ENCODE results near the gene INTS11.

- TF ChIP-seq POLR2A (IDR thresholded peaks at IDR 0.05): no peak
- TF ChIP-seq CTCF (IDR thresholded peaks at IDR 0.05 in 8 of 11, conservative IDR thresholded peaks at IDR 0.05 in 3 of 11): no peak
- peak in 2 of 3 donors; percentile 18 to 64 for TF ChIP-seq POLR2AphosphoS5 (IDR thresholded peaks at IDR 0.05)
Observed at GRCh38 chr1:1309251-1310108, 15.0 kb downstream of the INTS11 start.
